ENCODE data around the gene GNA15. TPM values are rescaled to one million over a fixed set of nuclear protein-coding genes. Genes with fewer than 3 reads are reported as not detected.

Gene GNA15
- total and polyA plus RNA-seq, 2 experiments from 2014 or later, result 0.29 to 1.5 TPM

- Histone ChIP-seq H3K27me3 (no peaks in the 10 kb centered on the region), H2AFZ (no peak overlapping the region), H3K4me1 (ENCODE audit: insufficient read depth) (no peaks in the 10 kb centered on the region), H3K4me3 (no peak overlapping the region), H4K20me1 (ENCODE audit: insufficient read depth, poor library complexity, severe bottlenecking) (peaks cover 7% of the 10 kb centered on the region), H3K9me2 (replicated peaks; ENCODE audit: insufficient read depth) (no peaks in the 10 kb centered on the region), H3K79me2 (peaks cover 5% of the 10 kb centered on the region), H3K9me3 (ENCODE audit: low read depth) (no peaks in the 10 kb centered on the region), H3K27ac (no peak overlapping the region), H3K4me2 (no peak overlapping the region), H3K36me3 (replicated peaks; ENCODE audit: insufficient read depth, low read depth) (no peaks in the 10 kb centered on the region)
- WGBS (ENCODE audit: low lambda C conversion rate, missing lambda C conversion rate), result 91% methylated on average over 10 of the region's 26 CpGs
- no peak for DNase-seq (ENCODE audit: low spot score)
- TF ChIP-seq EZH2phosphoT487 (IDR thresholded peaks at IDR 0.05; ENCODE audit: low read depth, severe bottlenecking, unreplicated experiment), result no peak
- no peak for TF ChIP-seq EZH2 (IDR thresholded peaks at IDR 0.05; ENCODE audit: borderline replicate concordance)
- TF ChIP-seq CTCF (IDR thresholded peaks at IDR 0.05; ENCODE audit: poor library complexity), result no peak
Observed at GRCh38 chr19:3119693-3120380, 16.0 kb upstream of the GNA15 start.

- Histone ChIP-seq H3K27ac (no peak overlapping the region), H3K4me1 (ENCODE audit: insufficient read depth) (no peaks in the 10 kb centered on the region), H3K9me2 (replicated peaks; ENCODE audit: insufficient read depth) (no peaks in the 10 kb centered on the region), H3K27me3 (no peaks in the 10 kb centered on the region), H3K9me3 (ENCODE audit: low read depth) (no peaks in the 10 kb centered on the region), H3K4me3 (no peak overlapping the region), H3K4me2 (no peak overlapping the region), H3K79me2 (no peaks in the 10 kb centered on the region), H2AFZ (no peak overlapping the region), H4K20me1 (ENCODE audit: insufficient read depth, poor library complexity, severe bottlenecking) (no peaks in the 10 kb centered on the region), H3K36me3 (replicated peaks; ENCODE audit: insufficient read depth, low read depth) (no peaks in the 10 kb centered on the region)
- no peak for DNase-seq (ENCODE audit: low spot score)
- WGBS (ENCODE audit: low lambda C conversion rate, missing lambda C conversion rate), result 93% methylated on average over 37 of the region's 38 CpGs
- TF ChIP-seq EZH2phosphoT487 (IDR thresholded peaks at IDR 0.05; ENCODE audit: low read depth, severe bottlenecking, unreplicated experiment) (no peak), CTCF (IDR thresholded peaks at IDR 0.05; ENCODE audit: poor library complexity) (no peak), EZH2 (IDR thresholded peaks at IDR 0.05; ENCODE audit: borderline replicate concordance) (no peak)
Observed at GRCh38 chr19:3120611-3121276, 15.1 kb upstream of the GNA15 start.

- Histone ChIP-seq H3K36me3 (replicated peaks; ENCODE audit: insufficient read depth, low read depth) (no peaks in the 10 kb centered on the region), H3K79me2 (no peaks in the 10 kb centered on the region), H3K9me2 (replicated peaks; ENCODE audit: insufficient read depth) (no peaks in the 10 kb centered on the region), H3K4me3 (no peak overlapping the region), H3K9me3 (ENCODE audit: low read depth) (no peaks in the 10 kb centered on the region), H3K27me3 (no peaks in the 10 kb centered on the region), H4K20me1 (ENCODE audit: insufficient read depth, poor library complexity, severe bottlenecking) (no peaks in the 10 kb centered on the region), H3K27ac (no peak overlapping the region), H2AFZ (no peak overlapping the region), H3K4me2 (no peak overlapping the region), H3K4me1 (ENCODE audit: insufficient read depth) (no peaks in the 10 kb centered on the region)
- TF ChIP-seq EZH2 (IDR thresholded peaks at IDR 0.05; ENCODE audit: borderline replicate concordance) (no peak), CTCF (IDR thresholded peaks at IDR 0.05; ENCODE audit: poor library complexity) (no peak), EZH2phosphoT487 (IDR thresholded peaks at IDR 0.05; ENCODE audit: low read depth, severe bottlenecking, unreplicated experiment) (no peak)
- WGBS (ENCODE audit: low lambda C conversion rate, missing lambda C conversion rate), result 94% methylated on average over 18 of the region's 22 CpGs
- DNase-seq (ENCODE audit: low spot score), result no peak
Observed at GRCh38 chr19:3121396-3121795, 14.4 kb upstream of the GNA15 start.
